Stimulated activated naive CD8-positive, alpha-beta T cell treated with anti-CD3 and anti-CD28 coated beads, Interleukin-15, Interleukin-2, amounts not matched to agents 100 ng/mL and 50 ng/mL, for 24 hours (primary cell): ENCODE results near the gene HLA-DQA1.
"Not testable (repeated sequence)": the region's sequence is repeated elsewhere in the genome, so short reads cannot be mapped to it uniquely, and the experiment has no call there.

Experiments used
- H3K27ac Mint-ChIP-seq: one replicate; pipeline ENCODE4 v1.8.0; 2021; ENCODE audit warnings: mild to moderate bottlenecking, mixed read lengths
- H3K27me3 Mint-ChIP-seq: one replicate; pipeline ENCODE4 v1.8.0; 2021; ENCODE audit warnings: mixed read lengths
- H3K36me3 Mint-ChIP-seq: one replicate; pipeline ENCODE4 v1.8.0; 2021; ENCODE audit warnings: low read depth, mixed read lengths
- H3K4me1 Mint-ChIP-seq: one replicate; pipeline ENCODE4 v1.8.0; 2021; ENCODE audit warnings: low read depth, mixed read lengths
- H3K4me3 Mint-ChIP-seq: one replicate; pipeline ENCODE4 v1.8.0; 2021; ENCODE audit warnings: mild to moderate bottlenecking, mixed read lengths
- H3K9me3 Mint-ChIP-seq: one replicate; pipeline ENCODE4 v1.8.0; 2021; ENCODE audit warnings: mixed read lengths

The HLA-DQA1 gene

DNA sequence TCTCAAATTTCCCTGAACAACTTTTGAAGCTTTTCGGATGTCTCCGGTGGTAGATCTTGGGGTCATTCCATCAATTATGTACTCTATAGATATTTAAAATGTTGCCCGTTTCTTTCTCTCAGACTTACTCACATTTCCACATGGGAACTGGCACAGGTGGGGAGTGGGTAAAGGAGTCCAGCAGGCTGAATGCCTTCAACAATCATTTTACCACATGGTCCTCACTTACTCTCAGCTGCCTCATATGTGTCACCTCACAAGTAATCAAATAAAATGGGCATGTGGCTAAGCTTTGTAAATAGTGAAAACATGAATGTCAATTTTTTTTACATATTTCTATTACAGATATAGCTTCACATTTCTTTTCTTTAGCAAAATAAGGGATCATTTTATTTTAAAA, 677 bp downstream of the HLA-DQA1 start:
- Mint-ChIP-seq H3K4me3 (peak overlapping the region; percentile 78), H3K9me3 (no peaks in the 10 kb centered on the region), H3K36me3 (peaks cover 7% of the 10 kb centered on the region), H3K27ac (peak overlapping the region; percentile 59), H3K4me1 (peaks cover 50% of the 10 kb centered on the region), H3K27me3 (peaks cover 3% of the 10 kb centered on the region)

DNA sequence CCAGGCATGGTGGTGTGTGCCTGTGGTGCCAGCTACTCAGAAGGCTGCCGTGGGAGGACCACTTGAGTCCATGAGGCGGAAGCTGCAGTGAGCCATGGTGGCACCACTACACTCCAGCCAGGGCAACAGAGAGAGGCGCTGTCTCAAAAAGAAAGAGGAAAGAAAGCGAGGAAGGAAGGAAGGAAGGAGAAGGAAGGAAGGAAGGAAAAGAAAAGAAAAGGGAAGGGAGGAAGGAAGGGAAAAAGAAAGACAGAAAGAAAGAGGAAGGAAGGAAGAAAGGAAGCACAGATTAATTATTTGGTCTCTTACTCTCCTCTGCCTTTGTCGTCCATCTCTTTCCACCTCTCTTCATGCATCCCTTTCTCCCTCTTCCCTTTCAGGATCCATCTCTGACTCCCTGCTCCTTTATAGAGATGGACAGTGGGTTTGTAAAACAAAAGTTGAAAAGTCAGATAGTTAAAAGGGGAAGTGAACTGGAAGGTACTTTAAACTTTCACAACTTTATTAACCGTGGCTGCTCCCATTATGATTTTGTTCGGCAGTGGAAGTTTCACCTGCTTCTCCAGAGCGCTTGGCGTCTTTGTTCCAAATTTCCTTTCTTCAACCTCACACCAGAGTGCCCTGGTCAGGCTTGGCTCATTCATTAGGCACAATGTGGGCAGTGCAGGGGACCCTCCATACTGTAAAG, 1.5 kb downstream of the HLA-DQA1 start:
- Mint-ChIP-seq H3K27ac (peak overlapping the region; percentile 79), H3K4me3 (peak overlapping the region; percentile 78)

DNA sequence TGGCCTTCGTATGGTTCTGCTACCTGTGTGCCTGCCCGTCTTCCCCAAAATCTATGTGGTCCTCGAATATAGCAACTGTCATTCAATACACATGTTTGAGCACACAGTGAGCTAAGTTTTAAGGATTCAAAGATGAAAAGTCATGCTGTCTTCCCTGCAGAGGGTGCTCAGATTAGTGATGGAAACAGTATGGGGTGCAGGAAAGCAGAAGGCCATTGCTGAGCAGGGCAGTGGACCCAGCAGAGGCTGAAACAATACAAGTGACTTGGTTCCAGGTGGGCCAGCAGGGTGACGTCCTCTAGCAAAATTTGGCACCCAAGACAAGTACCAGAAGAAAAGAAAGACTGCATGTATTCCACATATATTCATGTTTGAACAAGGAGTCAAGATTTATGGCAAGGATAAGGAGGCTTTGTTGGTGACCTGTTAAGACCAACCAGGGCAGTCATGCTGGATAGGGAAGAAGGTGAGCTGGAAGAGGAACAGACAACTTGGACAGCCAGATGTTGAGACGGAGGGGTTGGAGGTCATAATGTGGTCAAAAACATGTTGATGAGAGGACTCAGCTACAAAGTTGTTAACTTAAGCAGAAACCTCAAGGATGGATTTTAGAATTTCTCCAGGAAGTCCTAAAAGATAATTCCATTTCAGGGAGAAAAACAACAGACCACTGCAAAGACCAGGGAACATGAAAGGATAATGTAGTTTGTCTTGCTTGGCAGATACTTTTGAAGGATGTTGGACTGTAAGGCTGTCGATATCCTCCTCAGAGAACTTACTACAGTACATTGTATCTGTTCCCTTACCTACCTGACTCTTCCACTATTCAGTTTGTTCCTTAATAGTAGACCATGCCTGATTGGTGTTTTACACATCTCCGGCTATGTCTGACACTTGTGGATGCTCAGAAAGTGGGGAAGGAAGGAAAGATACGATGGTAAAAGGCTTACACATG, 2.5 kb downstream of the HLA-DQA1 start:
- Mint-ChIP-seq H3K27me3 (peaks cover 3% of the 10 kb centered on the region), H3K27ac (no peak overlapping the region), H3K4me1 (peaks cover 53% of the 10 kb centered on the region), H3K4me3 (peak overlapping the region; percentile 53), H3K36me3 (peaks cover 16% of the 10 kb centered on the region), H3K9me3 (no peaks in the 10 kb centered on the region)

More for the DNA sequence above, 1.5 kb downstream of the HLA-DQA1 start:
- H3K36me3 Mint-ChIP-seq = peaks cover 13% of the 10 kb centered on the region
- H3K4me1 Mint-ChIP-seq = peaks cover 55% of the 10 kb centered on the region
- H3K9me3 Mint-ChIP-seq = no peaks in the 10 kb centered on the region
- peaks cover 3% of the 10 kb centered on the region for H3K27me3 Mint-ChIP-seq

DNA sequence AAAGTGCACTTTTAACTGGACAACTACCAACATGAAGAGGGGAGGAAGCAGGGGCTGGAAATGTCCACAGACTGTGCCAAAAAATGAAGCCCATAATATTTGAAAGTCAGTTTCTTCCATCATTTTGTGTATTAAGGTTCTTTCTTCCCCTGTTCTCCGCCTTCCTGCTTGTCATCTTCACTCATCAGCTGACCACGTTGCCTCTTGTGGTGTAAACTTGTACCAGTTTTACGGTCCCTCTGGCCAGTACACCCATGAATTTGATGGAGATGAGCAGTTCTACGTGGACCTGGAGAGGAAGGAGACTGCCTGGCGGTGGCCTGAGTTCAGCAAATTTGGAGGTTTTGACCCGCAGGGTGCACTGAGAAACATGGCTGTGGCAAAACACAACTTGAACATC, 3.9 kb downstream of the HLA-DQA1 start:
- Mint-ChIP-seq H3K4me3 (peak overlapping the region; percentile 40), H3K4me1 (peaks cover 40% of the 10 kb centered on the region), H3K36me3 (peaks cover 20% of the 10 kb centered on the region), H3K9me3 (no peaks in the 10 kb centered on the region), H3K27ac (no peak overlapping the region), H3K27me3 (peaks cover 3% of the 10 kb centered on the region)

DNA sequence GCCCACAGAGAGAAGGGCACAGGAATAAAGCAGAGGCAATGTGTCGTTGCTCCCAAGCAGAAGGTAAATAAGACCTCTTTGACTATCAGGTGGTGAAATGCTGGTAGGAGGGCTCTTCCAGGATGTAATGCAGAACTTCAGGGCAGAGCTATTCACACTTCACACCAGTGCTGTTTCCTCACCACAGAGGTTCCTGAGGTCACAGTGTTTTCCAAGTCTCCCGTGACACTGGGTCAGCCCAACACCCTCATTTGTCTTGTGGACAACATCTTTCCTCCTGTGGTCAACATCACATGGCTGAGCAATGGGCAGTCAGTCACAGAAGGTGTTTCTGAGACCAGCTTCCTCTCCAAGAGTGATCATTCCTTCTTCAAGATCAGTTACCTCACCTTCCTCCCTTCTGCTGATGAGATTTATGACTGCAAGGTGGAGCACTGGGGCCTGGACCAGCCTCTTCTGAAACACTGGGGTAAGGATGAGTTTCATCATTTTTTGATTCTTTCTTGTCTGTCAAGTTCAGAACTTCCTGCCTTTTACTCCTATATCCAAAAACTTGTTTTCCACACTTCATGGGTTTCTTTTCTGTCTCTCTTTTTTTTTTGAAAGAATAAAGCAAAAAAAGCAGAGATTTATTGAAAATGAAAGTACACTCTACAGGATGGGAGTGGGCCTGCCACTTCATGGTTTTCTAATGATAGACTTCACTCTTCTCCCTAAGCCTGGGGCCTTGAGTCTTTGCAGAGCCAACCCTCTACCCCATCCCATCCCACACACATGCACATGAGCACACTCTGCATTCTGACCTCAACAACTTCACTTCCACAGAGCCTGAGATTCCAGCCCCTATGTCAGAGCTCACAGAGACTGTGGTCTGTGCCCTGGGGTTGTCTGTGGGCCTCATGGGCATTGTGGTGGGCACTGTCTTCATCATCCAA, 4.8 kb downstream of the HLA-DQA1 start:
- Mint-ChIP-seq H3K36me3 (peaks cover 20% of the 10 kb centered on the region), H3K4me1 (peaks cover 38% of the 10 kb centered on the region), H3K27ac (peak overlapping the region; percentile 5)
- H3K9me3 Mint-ChIP-seq, H3K4me3 Mint-ChIP-seq, H3K27me3 Mint-ChIP-seq: not testable (repeated sequence)

DNA sequence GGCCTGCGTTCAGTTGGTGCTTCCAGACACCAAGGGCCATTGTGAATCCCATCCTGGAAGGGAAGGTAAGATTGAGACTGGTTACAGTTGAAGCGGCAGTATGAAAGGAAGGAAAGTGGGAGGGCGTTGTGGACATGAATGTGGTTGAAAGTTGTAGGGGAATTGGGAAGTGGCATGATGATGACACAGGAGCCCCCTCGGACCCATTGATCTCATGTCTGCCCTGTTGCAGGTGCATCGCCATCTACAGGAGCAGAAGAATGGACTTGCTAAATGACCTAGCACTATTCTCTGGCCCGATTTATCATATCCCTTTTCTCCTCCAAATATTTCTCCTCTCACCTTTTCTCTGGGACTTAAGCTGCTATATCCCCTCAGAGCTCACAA, 5.5 kb downstream of the HLA-DQA1 start:
- peaks cover 3% of the 10 kb centered on the region for H3K27me3 Mint-ChIP-seq
- peak overlapping the region; percentile 5 for H3K27ac Mint-ChIP-seq
- no peak overlapping the region for H3K4me3 Mint-ChIP-seq
- H3K9me3 Mint-ChIP-seq = no peaks in the 10 kb centered on the region
- H3K36me3 Mint-ChIP-seq = peaks cover 20% of the 10 kb centered on the region
- peaks cover 36% of the 10 kb centered on the region for H3K4me1 Mint-ChIP-seq

DNA sequence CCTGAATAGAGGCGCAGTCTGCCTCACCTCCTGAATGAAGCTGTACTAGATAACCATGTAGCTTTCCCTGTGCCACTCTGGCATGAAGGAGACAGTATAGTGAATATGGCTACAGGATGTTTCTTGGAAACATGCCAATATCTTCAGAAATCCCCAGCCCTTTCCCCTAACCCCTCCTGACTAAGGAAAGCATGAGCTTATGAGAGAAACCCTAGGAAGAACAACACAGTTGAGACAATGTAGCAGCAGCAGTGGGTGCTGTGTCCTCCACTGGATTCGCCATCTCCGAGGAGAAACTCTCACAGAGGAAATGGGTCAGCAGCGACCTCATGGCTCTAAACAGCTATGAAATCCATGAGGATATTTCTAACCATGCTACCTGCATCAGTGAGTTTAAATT, 6.7 kb downstream of the HLA-DQA1 start:
- Mint-ChIP-seq H3K9me3 (no peaks in the 10 kb centered on the region), H3K4me1 (peaks cover 36% of the 10 kb centered on the region), H3K36me3 (peaks cover 20% of the 10 kb centered on the region), H3K4me3 (no peak overlapping the region), H3K27ac (no peak overlapping the region), H3K27me3 (peaks cover 3% of the 10 kb centered on the region)

DNA sequence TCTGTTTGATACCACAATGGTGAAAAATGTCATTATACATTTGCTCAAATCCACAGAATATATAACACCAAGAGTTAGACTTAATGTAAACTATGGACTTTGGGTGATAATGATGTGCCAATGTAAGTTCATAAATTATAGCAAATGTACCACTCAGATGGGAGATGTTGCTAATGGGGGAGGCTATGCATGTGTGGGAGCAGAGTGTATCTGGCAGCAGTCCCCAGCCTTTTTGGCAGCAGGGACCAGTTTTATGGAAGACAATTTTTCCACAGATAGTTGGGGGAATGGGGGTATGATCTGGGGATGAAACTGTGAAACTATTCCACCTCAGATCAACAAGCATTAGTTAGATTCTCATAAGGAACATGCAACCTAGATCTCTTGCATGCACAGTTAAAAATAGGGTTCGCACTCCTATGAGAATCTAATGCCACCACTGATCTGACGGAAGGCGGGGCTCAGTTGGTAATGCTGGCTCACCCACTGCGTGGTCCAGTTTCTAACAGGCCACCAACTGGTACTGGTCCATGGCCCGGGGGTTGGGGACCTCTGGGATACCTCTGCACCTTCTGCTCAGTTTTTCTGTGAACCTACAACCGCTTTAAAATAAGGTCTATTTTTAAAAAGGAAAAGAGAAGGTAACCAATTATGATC, 8.0 kb downstream of the HLA-DQA1 start:
- Mint-ChIP-seq H3K27ac (no peak overlapping the region), H3K36me3 (peaks cover 20% of the 10 kb centered on the region), H3K4me1 (peaks cover 30% of the 10 kb centered on the region), H3K4me3 (no peak overlapping the region), H3K9me3 (no peaks in the 10 kb centered on the region), H3K27me3 (no peaks in the 10 kb centered on the region)

DNA sequence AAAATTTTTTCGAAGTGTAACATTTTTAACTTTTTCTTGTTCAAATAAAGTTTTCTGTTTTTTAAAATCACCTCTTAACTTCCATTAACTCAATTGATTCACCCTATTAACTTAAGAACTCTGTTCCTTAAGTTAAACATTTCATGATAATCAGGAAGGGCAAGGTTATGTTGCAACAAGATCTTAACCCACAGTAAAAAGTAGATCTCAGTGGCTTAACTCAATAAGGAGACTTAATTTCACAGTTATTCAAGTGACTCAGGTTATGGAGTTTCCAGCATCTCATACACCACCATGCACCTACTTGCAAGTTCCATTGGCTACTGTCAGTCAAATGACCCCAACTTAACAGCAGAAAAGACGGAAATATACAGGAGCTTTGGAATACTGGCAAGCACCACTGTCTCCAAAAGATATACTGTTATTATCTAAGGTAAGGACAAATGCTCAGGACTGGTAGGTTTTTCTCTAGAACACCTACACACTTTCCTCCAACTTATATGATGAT, 18.1 kb downstream of the HLA-DQA1 start:
- H3K36me3 Mint-ChIP-seq = peaks cover 13% of the 10 kb centered on the region
- H3K4me3 Mint-ChIP-seq = no peak overlapping the region
- no peak overlapping the region for H3K27ac Mint-ChIP-seq
- H3K4me1 Mint-ChIP-seq = peaks cover 12% of the 10 kb centered on the region
- H3K27me3 Mint-ChIP-seq = no peaks in the 10 kb centered on the region
- no peaks in the 10 kb centered on the region for H3K9me3 Mint-ChIP-seq

DNA sequence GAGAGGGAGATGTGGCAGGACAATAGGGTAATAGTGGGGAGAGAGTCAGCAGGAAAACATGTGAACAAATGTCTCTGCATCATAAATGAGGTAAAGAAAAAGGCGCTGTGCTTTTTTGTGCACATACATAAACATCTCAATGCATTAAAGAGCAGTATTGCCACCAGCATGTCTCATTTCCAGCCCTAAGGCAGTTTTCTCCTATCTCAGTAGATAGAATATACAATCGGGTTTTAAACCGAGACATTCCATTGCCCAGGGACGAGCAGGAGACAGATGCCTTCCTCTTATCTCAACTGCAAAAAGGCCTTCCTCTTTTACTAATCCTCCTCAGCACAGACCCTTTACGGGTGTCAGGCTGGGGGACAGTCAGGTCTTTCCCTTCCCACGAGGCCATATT, 20.1 kb downstream of the HLA-DQA1 start:
- not testable (repeated sequence) for H3K27ac Mint-ChIP-seq, H3K4me3 Mint-ChIP-seq, H3K27me3 Mint-ChIP-seq, H3K9me3 Mint-ChIP-seq
- Mint-ChIP-seq H3K36me3 (peaks cover 14% of the 10 kb centered on the region), H3K4me1 (peaks cover 22% of the 10 kb centered on the region)

DNA sequence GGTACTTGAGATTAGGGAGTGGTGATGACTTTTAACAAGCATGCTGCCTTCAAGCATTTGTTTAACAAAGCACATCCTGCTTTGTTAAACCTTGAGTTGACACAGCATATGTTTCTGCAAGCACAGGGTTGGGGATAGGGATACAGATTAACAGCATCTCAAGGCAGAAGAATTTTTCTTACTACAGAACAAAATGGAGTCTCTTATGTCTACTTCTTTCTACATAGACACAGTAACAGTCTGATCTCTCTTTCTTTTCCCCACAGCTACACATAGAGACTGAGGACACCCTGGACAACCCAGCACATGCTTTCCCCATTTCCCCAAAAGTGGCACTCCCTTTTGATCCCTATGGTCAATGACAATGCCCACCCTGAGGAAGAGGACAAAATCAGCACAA, 20.6 kb downstream of the HLA-DQA1 start:
- H3K27ac Mint-ChIP-seq, H3K9me3 Mint-ChIP-seq, H3K4me3 Mint-ChIP-seq, H3K27me3 Mint-ChIP-seq: not testable (repeated sequence)
- Mint-ChIP-seq H3K4me1 (peaks cover 24% of the 10 kb centered on the region), H3K36me3 (peaks cover 19% of the 10 kb centered on the region)

DNA sequence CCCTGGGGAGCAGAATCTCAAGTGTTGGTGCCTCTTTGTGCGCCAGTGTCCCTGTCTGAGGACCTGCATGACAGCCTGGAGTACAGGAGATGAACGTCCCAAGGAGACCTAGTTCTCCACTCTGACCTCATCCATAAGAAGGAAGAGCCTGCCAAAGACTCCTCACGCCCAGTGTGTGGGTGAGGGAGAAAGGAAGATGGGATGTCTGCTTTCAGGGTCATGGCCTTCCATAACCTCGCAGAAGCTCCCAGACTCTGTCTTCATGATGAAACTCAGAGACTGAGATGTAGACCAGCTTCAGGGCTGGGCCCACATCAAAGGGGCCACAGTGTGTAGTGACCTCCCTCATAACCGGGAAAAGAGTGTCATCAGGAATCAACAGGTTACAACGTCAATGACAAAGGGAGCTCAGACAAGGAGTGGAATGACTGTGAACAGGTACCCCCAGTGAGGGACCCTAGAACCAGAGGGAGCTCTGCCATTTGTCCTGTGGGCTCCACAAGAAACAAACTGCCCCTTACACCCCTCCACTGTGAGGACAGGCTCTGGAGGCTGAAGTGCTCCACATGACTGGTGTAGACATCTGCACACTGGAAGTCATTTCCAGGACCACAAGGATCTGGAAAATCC, 21.2 kb downstream of the HLA-DQA1 start:
- Mint-ChIP-seq H3K4me3 (no peak overlapping the region), H3K9me3 (no peaks in the 10 kb centered on the region), H3K4me1 (peaks cover 30% of the 10 kb centered on the region), H3K27me3 (no peaks in the 10 kb centered on the region), H3K36me3 (peaks cover 24% of the 10 kb centered on the region), H3K27ac (no peak overlapping the region)

DNA sequence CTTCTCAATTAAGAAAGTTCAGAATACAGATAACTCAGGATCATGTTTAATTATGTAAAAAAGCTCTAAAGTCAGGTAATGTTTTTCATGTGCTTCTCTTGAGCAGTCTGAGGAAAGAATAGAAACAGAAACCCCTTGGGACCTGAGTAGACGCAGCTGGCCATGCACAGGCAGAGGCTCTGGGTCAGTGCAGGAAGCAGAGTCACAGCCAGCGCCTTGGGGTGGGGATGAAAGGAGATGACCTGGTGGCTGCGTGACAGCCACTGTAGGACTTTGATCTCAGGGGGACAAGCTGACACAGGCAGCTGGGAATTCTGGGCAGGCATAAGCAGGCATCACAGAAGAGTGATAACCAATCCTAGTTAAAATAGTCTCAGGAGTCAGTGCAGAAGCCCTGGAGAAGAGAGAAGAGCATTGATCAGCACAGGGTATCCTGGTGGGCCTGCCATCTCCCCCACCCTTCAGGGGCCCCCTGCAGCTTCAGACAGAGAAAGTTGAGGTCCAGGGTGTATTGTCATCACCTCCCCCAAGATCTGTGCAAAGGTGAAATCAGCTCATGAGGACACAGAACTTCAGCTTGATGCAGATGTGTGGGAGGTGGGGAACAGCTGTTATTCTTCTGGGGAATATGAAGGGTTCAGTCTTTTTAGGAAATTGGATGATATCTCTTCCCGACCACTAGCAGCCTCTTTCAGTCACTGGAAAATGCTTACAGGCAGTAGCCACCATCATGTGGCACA, 22.8 kb downstream of the HLA-DQA1 start:
- no peaks in the 10 kb centered on the region for H3K27me3 Mint-ChIP-seq
- H3K9me3 Mint-ChIP-seq = no peaks in the 10 kb centered on the region
- H3K4me3 Mint-ChIP-seq = no peak overlapping the region
- peak overlapping the region; percentile 26 for H3K27ac Mint-ChIP-seq
- H3K4me1 Mint-ChIP-seq = peaks cover 42% of the 10 kb centered on the region
- H3K36me3 Mint-ChIP-seq = peaks cover 26% of the 10 kb centered on the region
